Left hindlimb (tissue), 1 donor: Measurements from ENCODE around the gene DAPK1.
A peak's percentile ranks its signal among the peaks of the same experiment; 100 is the strongest.
"Not testable (repeated sequence)": the region's sequence is repeated elsewhere in the genome, so short reads cannot be mapped to it uniquely, and the experiment has no call there.

Experiments
- DNase-seq: peaks from one replicate; pipeline ENCODE4 v3.0.0-alpha.2; 2018

Gene DAPK1

GRCh38 chr9:87498811-87499360, 1.2 kb downstream of the DAPK1 start:
- no peak for DNase-seq

- no peak for DNase-seq
Observed at GRCh38 chr9:87499424-87500017, 1.9 kb downstream of the DAPK1 start.

GRCh38 chr9:87500491-87501270, 3.0 kb downstream of the DAPK1 start:
- DNase-seq, result no peak

GRCh38 chr9:87501271-87501656, 3.6 kb downstream of the DAPK1 start:
- not testable (repeated sequence) for DNase-seq

- DNase-seq, result no peak
Observed at GRCh38 chr9:87501806-87502205, 4.1 kb downstream of the DAPK1 start.

- DNase-seq, result no peak
Observed at GRCh38 chr9:87502391-87503221, 4.9 kb downstream of the DAPK1 start.

GRCh38 chr9:87503430-87503829, 5.8 kb downstream of the DAPK1 start:
- no peak for DNase-seq

GRCh38 chr9:87503927-87504326, 6.3 kb downstream of the DAPK1 start:
- DNase-seq, result no peak

GRCh38 chr9:87504938-87505337, 7.3 kb downstream of the DAPK1 start:
- no peak for DNase-seq

GRCh38 chr9:87505869-87506678, 8.4 kb downstream of the DAPK1 start:
- no peak for DNase-seq

- no peak for DNase-seq
Observed at GRCh38 chr9:87507576-87507975, 9.9 kb downstream of the DAPK1 start.

GRCh38 chr9:87510252-87510683, 12.6 kb downstream of the DAPK1 start:
- no peak for DNase-seq

- DNase-seq, result peak; percentile 47
Observed at GRCh38 chr9:87512311-87512710, 14.6 kb downstream of the DAPK1 start.

- no peak for DNase-seq
Observed at GRCh38 chr9:87513161-87513560, 15.5 kb downstream of the DAPK1 start.

GRCh38 chr9:87513880-87514535, 16.3 kb downstream of the DAPK1 start:
- no peak for DNase-seq

- DNase-seq, result no peak
Observed at GRCh38 chr9:87515006-87515405, 17.3 kb downstream of the DAPK1 start.

GRCh38 chr9:87515588-87516221, 18.0 kb downstream of the DAPK1 start:
- no peak for DNase-seq

- DNase-seq, result no peak
Observed at GRCh38 chr9:87516222-87516925, 18.7 kb downstream of the DAPK1 start.

- no peak for DNase-seq
Observed at GRCh38 chr9:87516926-87517290, 19.2 kb downstream of the DAPK1 start.

GRCh38 chr9:87517732-87518131, 20.1 kb downstream of the DAPK1 start:
- DNase-seq, result no peak
